HCT116 (cell line): ENCODE data around the gene PPP1R27.

Experiments
- ATF3 ChIP-seq: IDR thresholded peaks from 2 replicates; pipeline ENCODE4 v1.6.1; 2012
- CEBPB ChIP-seq: IDR thresholded peaks from 2 replicates; pipeline ENCODE4 v1.6.1; 2012; ENCODE audit warnings: low read depth
- JUND ChIP-seq: IDR thresholded peaks from 2 replicates; pipeline ENCODE4 v1.6.1; 2012
- POLR2A ChIP-seq: IDR thresholded peaks from 2 replicates; pipeline ENCODE4 v1.7.0; 2011; ENCODE audit warnings: borderline replicate concordance; ENCODE audit not compliant: insufficient read depth, insufficient read length; ENCODE audit errors: extremely low read depth
- POLR2AphosphoS5 ChIP-seq: IDR thresholded peaks from 2 replicates; pipeline ENCODE4 v1.6.1; 2011; ENCODE audit warnings: mild to moderate bottlenecking, low read depth, low read length, moderate library complexity
- SIN3A ChIP-seq: IDR thresholded peaks from 2 replicates; pipeline ENCODE4 v1.6.1; 2012; ENCODE audit warnings: low read depth
- SP1 ChIP-seq: IDR thresholded peaks from 2 replicates; pipeline ENCODE4 v1.6.1; 2012; ENCODE audit warnings: low read depth
- TF ChIP-seq, protein P1 (sequence below), 3 experiments: fragments of 200-600 bp in 1 of 3; sonication (generic) in 1 of 3; IDR thresholded peaks in 2 of 3; conservative IDR thresholded peaks in 1 of 3; 2 replicates each; pipeline ENCODE4 v1.5.1; 2012 to 2017; ENCODE audit warnings: low read depth in 2 of 3, low read length in 2 of 3, antibody characterized with exemption in 1 of 3, borderline replicate concordance in 1 of 3, control low read depth in 1 of 3, mild to moderate bottlenecking in 1 of 3, mixed read lengths in 1 of 3, mixed run types in 1 of 3, moderate library complexity in 1 of 3; ENCODE audit not compliant: insufficient read depth in 1 of 3
- TF ChIP-seq, protein P2 (sequence below): IDR thresholded peaks from 2 replicates; pipeline ENCODE4 v1.6.1; 2012

DNA sequence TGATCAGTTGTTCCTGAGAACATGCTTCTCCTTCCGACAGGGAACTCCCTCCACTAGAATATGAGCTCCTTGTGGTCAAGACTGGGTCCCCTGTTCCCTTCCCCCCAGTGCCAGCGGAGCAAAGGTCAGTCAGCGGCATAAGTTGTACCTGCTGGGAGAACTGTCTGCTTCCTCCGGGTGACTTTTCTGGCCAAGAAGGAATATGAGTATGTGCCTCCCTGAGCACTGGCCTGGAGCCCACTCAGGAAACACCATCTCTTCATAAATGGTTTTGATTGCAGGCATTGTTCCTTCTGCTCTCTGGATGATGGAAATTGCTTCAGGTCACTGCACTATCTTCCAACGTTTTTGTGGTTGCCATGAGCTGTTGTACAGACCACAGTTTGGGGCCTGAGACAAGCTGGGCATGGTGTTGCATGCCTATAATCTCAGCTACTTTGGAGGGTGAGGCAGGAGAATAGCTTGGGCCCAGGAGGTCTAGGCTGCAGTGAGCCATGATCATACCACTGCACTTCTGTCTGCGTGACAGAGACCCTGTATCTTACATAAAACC, 28.3 kb upstream of the PPP1R27 start:
- TF ChIP-seq, protein P1, sequence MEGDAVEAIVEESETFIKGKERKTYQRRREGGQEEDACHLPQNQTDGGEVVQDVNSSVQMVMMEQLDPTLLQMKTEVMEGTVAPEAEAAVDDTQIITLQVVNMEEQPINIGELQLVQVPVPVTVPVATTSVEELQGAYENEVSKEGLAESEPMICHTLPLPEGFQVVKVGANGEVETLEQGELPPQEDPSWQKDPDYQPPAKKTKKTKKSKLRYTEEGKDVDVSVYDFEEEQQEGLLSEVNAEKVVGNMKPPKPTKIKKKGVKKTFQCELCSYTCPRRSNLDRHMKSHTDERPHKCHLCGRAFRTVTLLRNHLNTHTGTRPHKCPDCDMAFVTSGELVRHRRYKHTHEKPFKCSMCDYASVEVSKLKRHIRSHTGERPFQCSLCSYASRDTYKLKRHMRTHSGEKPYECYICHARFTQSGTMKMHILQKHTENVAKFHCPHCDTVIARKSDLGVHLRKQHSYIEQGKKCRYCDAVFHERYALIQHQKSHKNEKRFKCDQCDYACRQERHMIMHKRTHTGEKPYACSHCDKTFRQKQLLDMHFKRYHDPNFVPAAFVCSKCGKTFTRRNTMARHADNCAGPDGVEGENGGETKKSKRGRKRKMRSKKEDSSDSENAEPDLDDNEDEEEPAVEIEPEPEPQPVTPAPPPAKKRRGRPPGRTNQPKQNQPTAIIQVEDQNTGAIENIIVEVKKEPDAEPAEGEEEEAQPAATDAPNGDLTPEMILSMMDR (IDR thresholded peaks at IDR 0.05 in 2 of 3, conservative IDR thresholded peaks at IDR 0.05 in 1 of 3; ENCODE audit: borderline replicate concordance in 1 of 3, insufficient read depth in 1 of 3, low read depth in 2 of 3, low read length in 2 of 3): no peak
- TF ChIP-seq ATF3 (no peak), JUND (no peak), CEBPB (no peak), POLR2AphosphoS5 (no peak), POLR2A (no peak), SIN3A (no peak), SP1 (no peak)
- TF ChIP-seq, protein P2, sequence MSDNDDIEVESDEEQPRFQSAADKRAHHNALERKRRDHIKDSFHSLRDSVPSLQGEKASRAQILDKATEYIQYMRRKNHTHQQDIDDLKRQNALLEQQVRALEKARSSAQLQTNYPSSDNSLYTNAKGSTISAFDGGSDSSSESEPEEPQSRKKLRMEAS: no peak
